ENCODE measurements around the gene CD163L1. TPM values are rescaled to one million over a fixed set of nuclear protein-coding genes. Genes with fewer than 3 reads are reported as not detected.

Gene CD163L1
- total and polyA plus RNA-seq, 9 of the 15 experiments (the other 6 are each of a cell fraction or from before 2014, with no cell fraction given): 0.54 to 9.2 (median 2.0) TPM

GRCh38 chr12:7321624-7322023 lies 122.3 kb downstream of the CD163L1 start (continued):
- TF ChIP-seq, protein P1, sequence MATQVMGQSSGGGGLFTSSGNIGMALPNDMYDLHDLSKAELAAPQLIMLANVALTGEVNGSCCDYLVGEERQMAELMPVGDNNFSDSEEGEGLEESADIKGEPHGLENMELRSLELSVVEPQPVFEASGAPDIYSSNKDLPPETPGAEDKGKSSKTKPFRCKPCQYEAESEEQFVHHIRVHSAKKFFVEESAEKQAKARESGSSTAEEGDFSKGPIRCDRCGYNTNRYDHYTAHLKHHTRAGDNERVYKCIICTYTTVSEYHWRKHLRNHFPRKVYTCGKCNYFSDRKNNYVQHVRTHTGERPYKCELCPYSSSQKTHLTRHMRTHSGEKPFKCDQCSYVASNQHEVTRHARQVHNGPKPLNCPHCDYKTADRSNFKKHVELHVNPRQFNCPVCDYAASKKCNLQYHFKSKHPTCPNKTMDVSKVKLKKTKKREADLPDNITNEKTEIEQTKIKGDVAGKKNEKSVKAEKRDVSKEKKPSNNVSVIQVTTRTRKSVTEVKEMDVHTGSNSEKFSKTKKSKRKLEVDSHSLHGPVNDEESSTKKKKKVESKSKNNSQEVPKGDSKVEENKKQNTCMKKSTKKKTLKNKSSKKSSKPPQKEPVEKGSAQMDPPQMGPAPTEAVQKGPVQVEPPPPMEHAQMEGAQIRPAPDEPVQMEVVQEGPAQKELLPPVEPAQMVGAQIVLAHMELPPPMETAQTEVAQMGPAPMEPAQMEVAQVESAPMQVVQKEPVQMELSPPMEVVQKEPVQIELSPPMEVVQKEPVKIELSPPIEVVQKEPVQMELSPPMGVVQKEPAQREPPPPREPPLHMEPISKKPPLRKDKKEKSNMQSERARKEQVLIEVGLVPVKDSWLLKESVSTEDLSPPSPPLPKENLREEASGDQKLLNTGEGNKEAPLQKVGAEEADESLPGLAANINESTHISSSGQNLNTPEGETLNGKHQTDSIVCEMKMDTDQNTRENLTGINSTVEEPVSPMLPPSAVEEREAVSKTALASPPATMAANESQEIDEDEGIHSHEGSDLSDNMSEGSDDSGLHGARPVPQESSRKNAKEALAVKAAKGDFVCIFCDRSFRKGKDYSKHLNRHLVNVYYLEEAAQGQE (IDR thresholded peaks at IDR 0.05; ENCODE audit: borderline replicate concordance): peak; percentile 72; the same call in 1 of the 2 replicates
- TF ChIP-seq, protein P1 (CRISPR knock-in tag; IDR thresholded peaks at IDR 0.05; ENCODE audit: low read depth): no peak
- TF ChIP-seq USF1 (CRISPR knock-in tag; IDR thresholded peaks at IDR 0.05): peak; percentile 59
- TF ChIP-seq ZKSCAN8 (CRISPR knock-in tag; IDR thresholded peaks at IDR 0.05): no peak
- TF ChIP-seq RAD51 (IDR thresholded peaks at IDR 0.05; ENCODE audit: borderline replicate concordance, low read depth): peak; percentile 68
- TF ChIP-seq CTCF (IDR thresholded peaks at IDR 0.05 in 2 of 3, conservative IDR thresholded peaks at IDR 0.05 in 1 of 3; ENCODE audit: insufficient read depth in 2 of 3, low read depth in 1 of 3, low read length in 3 of 3): peak in 1 of 3 experiments; percentile 35; a peak in 1 of 6 replicates

All from K562 (cell line).